Stromal cell of bone marrow (primary cell): ENCODE results near the gene AKR7A3.
"Not testable (repeated sequence)": the region's sequence is repeated elsewhere in the genome, so short reads cannot be mapped to it uniquely, and the experiment has no call there.

ENCODE experiments used
- DNase-seq: peaks from one replicate; pipeline ENCODE4 v3.0.0-alpha.2; 2012; ENCODE audit warnings: low read depth

Gene AKR7A3

GRCh38 chr1:19288324-19289241 lies at the start of gene AKR7A3:
Gene AKR7A3 (minus strand): TSS chr1:19288770. CDS start chr1:19288709, 61 bp downstream.
- DNase-seq: not testable (repeated sequence)

GRCh38 chr1:19338323-19338762 lies 49.8 kb upstream of the AKR7A3 start:
- DNase-seq: no peak

- DNase-seq: no peak
Observed at GRCh38 chr1:19337289-19337688, 48.7 kb upstream of the AKR7A3 start.

GRCh38 chr1:19336543-19336942 lies 48.0 kb upstream of the AKR7A3 start:
- DNase-seq: no peak

GRCh38 chr1:19333587-19334354 lies 45.2 kb upstream of the AKR7A3 start:
- DNase-seq: no peak

- DNase-seq: no peak
Observed at GRCh38 chr1:19332832-19333231, 44.3 kb upstream of the AKR7A3 start.

- DNase-seq: no peak
Observed at GRCh38 chr1:19331262-19331878, 42.8 kb upstream of the AKR7A3 start.

- no peak for DNase-seq
Observed at GRCh38 chr1:19330449-19331135, 42.0 kb upstream of the AKR7A3 start.

- DNase-seq: no peak
Observed at GRCh38 chr1:19329611-19330010, 41.0 kb upstream of the AKR7A3 start.

GRCh38 chr1:19329188-19329587 lies 40.6 kb upstream of the AKR7A3 start:
- no peak for DNase-seq

GRCh38 chr1:19328486-19328885 lies 39.9 kb upstream of the AKR7A3 start:
- no peak for DNase-seq

- DNase-seq: no peak
Observed at GRCh38 chr1:19327736-19328135, 39.2 kb upstream of the AKR7A3 start.

- no peak for DNase-seq
Observed at GRCh38 chr1:19327301-19327700, 38.7 kb upstream of the AKR7A3 start.

GRCh38 chr1:19326748-19327065 lies 38.1 kb upstream of the AKR7A3 start:
- DNase-seq: no peak

- no peak for DNase-seq
Observed at GRCh38 chr1:19325958-19326747, 37.6 kb upstream of the AKR7A3 start.

GRCh38 chr1:19325368-19325957 lies 36.9 kb upstream of the AKR7A3 start:
- no peak for DNase-seq

- no peak for DNase-seq
Observed at GRCh38 chr1:19324665-19324990, 36.1 kb upstream of the AKR7A3 start.

- DNase-seq: no peak
Observed at GRCh38 chr1:19323987-19324664, 35.6 kb upstream of the AKR7A3 start.

GRCh38 chr1:19322481-19322880 lies 33.9 kb upstream of the AKR7A3 start:
- DNase-seq: no peak

- no peak for DNase-seq
Observed at GRCh38 chr1:19321071-19321470, 32.5 kb upstream of the AKR7A3 start.
